Calu3 (cell line): ENCODE results near the gene KLRC4. TPM values are rescaled to one million over a fixed set of nuclear protein-coding genes. Genes with fewer than 3 reads are reported as not detected.
"Not testable (repeated sequence)": the region's sequence is repeated elsewhere in the genome, so short reads cannot be mapped to it uniquely, and the experiment has no call there.

ENCODE experiments used
- BruUV-seq: library from RNA; stranded (reverse); fragments of 400-500 nt; replicated peaks from 2 replicates; lab custom pipeline; 2021; lab: Mats Ljungman, UMichigan
- CTCF ChIA-PET: fragments of 300-600 bp; sonication (Branson Sonifier 250); formaldehyde crosslinking; loops from one replicate; lab custom pipeline; 2022; ENCODE audit warnings: antibody characterized with exemption; lab: Charles Lee
- DNase-seq: peaks from one replicate; pipeline ENCODE4 v3.0.0; 2022
- H3K27ac Mint-ChIP-seq: one replicate; pipeline ENCODE4 v1.8.0; 2022; ENCODE audit warnings: mixed read lengths; ENCODE audit not compliant: unreplicated experiment
- H3K27me3 Mint-ChIP-seq: one replicate; pipeline ENCODE4 v1.8.0; 2022; ENCODE audit warnings: mixed read lengths; ENCODE audit not compliant: unreplicated experiment
- H3K36me3 Mint-ChIP-seq: one replicate; pipeline ENCODE4 v1.8.0; 2022; ENCODE audit warnings: mild to moderate bottlenecking, moderate library complexity, mixed read lengths; ENCODE audit not compliant: insufficient read depth, unreplicated experiment
- H3K4me1 Mint-ChIP-seq: one replicate; pipeline ENCODE4 v1.8.0; 2022; ENCODE audit warnings: mild to moderate bottlenecking, low read depth, mixed read lengths; ENCODE audit not compliant: unreplicated experiment
- H3K4me3 Mint-ChIP-seq: one replicate; pipeline ENCODE4 v1.8.0; 2022; ENCODE audit warnings: mild to moderate bottlenecking, low read depth, moderate library complexity, mixed read lengths; ENCODE audit not compliant: unreplicated experiment
- H3K9me3 Mint-ChIP-seq: one replicate; pipeline ENCODE4 v1.8.0; 2022; ENCODE audit warnings: low read depth, mixed read lengths; ENCODE audit not compliant: unreplicated experiment
- CTCF ChIP-seq: fragments of 200-600 bp; IDR thresholded peaks from one replicate; pipeline ENCODE4 v1.8.0; 2022; ENCODE audit warnings: antibody characterized with exemption; ENCODE audit not compliant: unreplicated experiment
- intact Hi-C: fragments of 100-400 bp; cut with micrococcal nuclease; formaldehyde crosslinking; loops from one replicate; pipeline ENCODE4 v1.10.0; 2022; ENCODE audit not compliant: unreplicated experiment
- total RNA-seq: library from RNA; stranded (reverse); gene quantifications from 2 replicates; pipeline ENCODE4 v1.2.3, GENCODE V29; 2022

The KLRC4 gene
- total RNA-seq, 1 experiment from 2014 or later, result not detected

- BruUV-seq, result no TSS peak
- H3K9me3 Mint-ChIP-seq, result no peaks in the 10 kb centered on the region
- no peaks in the 10 kb centered on the region for H3K27me3 Mint-ChIP-seq
- intact Hi-C loops, result no loop called here
- DNase-seq, result no peak
- no peak overlapping the region for H3K4me3 Mint-ChIP-seq
- no peaks in the 10 kb centered on the region for H3K4me1 Mint-ChIP-seq
- TF ChIP-seq CTCF, result no peak
- CTCF ChIA-PET, result no interaction called here
- H3K27ac Mint-ChIP-seq, result no peak overlapping the region
- no peaks in the 10 kb centered on the region for H3K36me3 Mint-ChIP-seq
These were observed 45.0 kb upstream of the KLRC4 start for GRCh38 chr12:10454531-10454930.

- Mint-ChIP-seq H3K9me3 (no peaks in the 10 kb centered on the region), H3K27me3 (no peaks in the 10 kb centered on the region), H3K4me1 (no peaks in the 10 kb centered on the region), H3K36me3 (no peaks in the 10 kb centered on the region), H3K4me3 (no peak within 1 kb of the TSS), H3K27ac (no peak within 1 kb of the TSS)
- no peak for TF ChIP-seq CTCF
- intact Hi-C loops, result no loop called here
- DNase-seq, result no peak
- CTCF ChIA-PET, result interaction anchor here (0.6 kb wide), 1 partner anchor 30 kb away, joined by 3 read pairs; no protein-coding TSS in a partner anchor
- no TSS peak for BruUV-seq
These were observed 43.6 kb upstream of the KLRC4 start, which contains the start of gene KLRC1 for GRCh38 chr12:10453156-10453555. TSS of gene KLRC1 (minus strand) at chr12:10453377. CDS start at chr12:10451156, 2,221 bp downstream.

GRCh38 chr12:10448236-10448635 lies 38.7 kb upstream of the KLRC4 start:
- H3K27me3 Mint-ChIP-seq, result no peaks in the 10 kb centered on the region
- H3K27ac Mint-ChIP-seq, result no peak overlapping the region
- no peak for DNase-seq
- BruUV-seq, result no TSS peak
- intact Hi-C loops, result no loop called here
- no peaks in the 10 kb centered on the region for H3K36me3 Mint-ChIP-seq
- no peak for TF ChIP-seq CTCF
- no peaks in the 10 kb centered on the region for H3K9me3 Mint-ChIP-seq
- H3K4me1 Mint-ChIP-seq, result no peaks in the 10 kb centered on the region
- no peak overlapping the region for H3K4me3 Mint-ChIP-seq
- CTCF ChIA-PET, result no interaction called here

- BruUV-seq, H3K27me3 Mint-ChIP-seq, DNase-seq, H3K27ac Mint-ChIP-seq, intact Hi-C loops, H3K36me3 Mint-ChIP-seq, CTCF ChIA-PET, H3K4me3 Mint-ChIP-seq, H3K4me1 Mint-ChIP-seq, H3K9me3 Mint-ChIP-seq: not testable (repeated sequence)
These were observed 36.5 kb upstream of the KLRC4 start for GRCh38 chr12:10446052-10446451.

GRCh38 chr12:10441144-10441543 lies 31.6 kb upstream of the KLRC4 start:
- BruUV-seq, H3K27ac Mint-ChIP-seq, H3K4me1 Mint-ChIP-seq, intact Hi-C loops, H3K36me3 Mint-ChIP-seq, H3K27me3 Mint-ChIP-seq, H3K4me3 Mint-ChIP-seq, DNase-seq, H3K9me3 Mint-ChIP-seq, CTCF ChIA-PET: not testable (repeated sequence)

GRCh38 chr12:10439608-10440274 lies 30.2 kb upstream of the KLRC4 start:
- DNase-seq, BruUV-seq, H3K27me3 Mint-ChIP-seq, intact Hi-C loops, H3K36me3 Mint-ChIP-seq, H3K27ac Mint-ChIP-seq, CTCF ChIA-PET, H3K4me3 Mint-ChIP-seq, H3K9me3 Mint-ChIP-seq, H3K4me1 Mint-ChIP-seq: not testable (repeated sequence)

- CTCF ChIA-PET, H3K9me3 Mint-ChIP-seq, H3K36me3 Mint-ChIP-seq, H3K4me3 Mint-ChIP-seq, DNase-seq, H3K27me3 Mint-ChIP-seq, BruUV-seq, H3K27ac Mint-ChIP-seq, intact Hi-C loops, H3K4me1 Mint-ChIP-seq: not testable (repeated sequence)
These were observed 28.0 kb upstream of the KLRC4 start for GRCh38 chr12:10437601-10438000.

GRCh38 chr12:10435816-10436215 lies 26.3 kb upstream of the KLRC4 start, which contains the start of gene KLRC2:
TSS of gene KLRC2 (minus strand) at chr12:10436010. CDS start at chr12:10435986, 24 bp downstream.
- BruUV-seq, H3K9me3 Mint-ChIP-seq, H3K4me3 Mint-ChIP-seq, H3K4me1 Mint-ChIP-seq, intact Hi-C loops, H3K27me3 Mint-ChIP-seq, H3K36me3 Mint-ChIP-seq, H3K27ac Mint-ChIP-seq, CTCF ChIA-PET: not testable (repeated sequence)
- peak; percentile 15 for DNase-seq
